NCI-H69 (cell line): Measurements from ENCODE around the gene MVK.

Experiments
- DNase-seq: peaks from one replicate; lab custom pipeline; 2025; lab: John Stamatoyannopoulos, UW

MVK gene

GRCh38 chr12:109545826-109546225, 27.8 kb upstream of the MVK start:
- no peak for DNase-seq

GRCh38 chr12:109547286-109547685, 26.3 kb upstream of the MVK start:
- no peak for DNase-seq

GRCh38 chr12:109548258-109548657, 25.3 kb upstream of the MVK start:
- no peak for DNase-seq

GRCh38 chr12:109549613-109550270, 23.9 kb upstream of the MVK start:
- peak; percentile 83 for DNase-seq

GRCh38 chr12:109550281-109550680, 23.3 kb upstream of the MVK start:
- DNase-seq = no peak

GRCh38 chr12:109551108-109551507, 22.5 kb upstream of the MVK start:
- no peak for DNase-seq

- DNase-seq = no peak
These were observed 20.6 kb upstream of the MVK start for GRCh38 chr12:109552971-109553370.

- DNase-seq = no peak
These were observed 20.1 kb upstream of the MVK start for GRCh38 chr12:109553483-109553882.

GRCh38 chr12:109553906-109554500, 19.6 kb upstream of the MVK start:
- peak; percentile 27 for DNase-seq

- peak; percentile 44 for DNase-seq
These were observed 18.8 kb upstream of the MVK start for GRCh38 chr12:109554761-109555160.

- peak; percentile 39 for DNase-seq
These were observed 17.9 kb upstream of the MVK start for GRCh38 chr12:109555431-109556315.

GRCh38 chr12:109557200-109557599, 16.4 kb upstream of the MVK start:
- no peak for DNase-seq

GRCh38 chr12:109557805-109558204, 15.8 kb upstream of the MVK start:
- DNase-seq = no peak

GRCh38 chr12:109558374-109559199, 15.0 kb upstream of the MVK start:
- no peak for DNase-seq

GRCh38 chr12:109559200-109559505, 14.4 kb upstream of the MVK start:
- DNase-seq = no peak

GRCh38 chr12:109559601-109560000, 14.0 kb upstream of the MVK start:
- DNase-seq = no peak

- DNase-seq = no peak
These were observed 12.5 kb upstream of the MVK start for GRCh38 chr12:109560867-109561710.

GRCh38 chr12:109561711-109562030, 11.9 kb upstream of the MVK start:
- no peak for DNase-seq

GRCh38 chr12:109562871-109563270, 10.7 kb upstream of the MVK start:
- DNase-seq = no peak

GRCh38 chr12:109563291-109564284, 10.0 kb upstream of the MVK start:
- DNase-seq = no peak
